ENCODE data around the gene RPS14.

DNA sequence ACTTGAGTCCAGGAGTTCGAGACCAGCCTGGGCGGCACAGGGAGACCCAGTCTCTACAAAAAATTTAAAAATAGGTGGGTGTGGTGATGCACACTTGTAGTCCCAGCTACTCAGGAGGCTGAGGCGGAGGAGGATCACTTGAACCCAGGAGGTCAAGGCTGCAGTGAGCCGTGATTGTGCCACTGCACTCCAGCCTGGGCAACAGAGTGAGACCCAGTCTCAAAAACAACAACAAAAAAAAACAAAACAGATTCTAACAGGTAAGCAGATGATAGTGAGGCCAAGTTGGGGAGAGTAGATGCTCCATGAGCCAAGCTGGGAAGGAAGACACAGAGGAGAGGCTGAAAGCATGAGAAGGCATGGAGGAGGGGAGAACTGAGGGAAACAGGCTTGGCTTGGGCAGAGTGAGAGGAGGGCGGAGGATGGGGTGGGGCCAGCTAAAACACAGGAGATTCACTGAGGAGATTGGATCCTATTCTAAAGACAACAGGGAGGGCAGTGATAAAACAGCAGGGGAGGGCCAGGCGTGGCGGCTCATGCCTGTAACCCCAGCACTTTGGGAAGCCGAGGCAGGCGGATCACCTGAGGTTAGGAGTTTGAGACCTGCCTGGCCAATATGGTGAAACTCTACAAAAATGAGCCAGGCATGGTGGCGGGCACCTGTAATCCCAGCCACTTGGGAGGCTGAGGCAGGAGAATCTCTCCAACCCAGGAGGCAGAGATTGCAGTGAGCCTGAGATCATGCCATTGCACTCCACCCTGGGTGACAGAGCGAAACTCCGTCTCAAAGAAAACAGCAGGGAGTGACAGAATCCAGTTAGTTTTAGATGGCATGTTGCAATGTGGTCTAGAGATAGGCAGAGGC is 8.4 kb downstream of the RPS14 start:
- TF ChIP-seq, protein P1, sequence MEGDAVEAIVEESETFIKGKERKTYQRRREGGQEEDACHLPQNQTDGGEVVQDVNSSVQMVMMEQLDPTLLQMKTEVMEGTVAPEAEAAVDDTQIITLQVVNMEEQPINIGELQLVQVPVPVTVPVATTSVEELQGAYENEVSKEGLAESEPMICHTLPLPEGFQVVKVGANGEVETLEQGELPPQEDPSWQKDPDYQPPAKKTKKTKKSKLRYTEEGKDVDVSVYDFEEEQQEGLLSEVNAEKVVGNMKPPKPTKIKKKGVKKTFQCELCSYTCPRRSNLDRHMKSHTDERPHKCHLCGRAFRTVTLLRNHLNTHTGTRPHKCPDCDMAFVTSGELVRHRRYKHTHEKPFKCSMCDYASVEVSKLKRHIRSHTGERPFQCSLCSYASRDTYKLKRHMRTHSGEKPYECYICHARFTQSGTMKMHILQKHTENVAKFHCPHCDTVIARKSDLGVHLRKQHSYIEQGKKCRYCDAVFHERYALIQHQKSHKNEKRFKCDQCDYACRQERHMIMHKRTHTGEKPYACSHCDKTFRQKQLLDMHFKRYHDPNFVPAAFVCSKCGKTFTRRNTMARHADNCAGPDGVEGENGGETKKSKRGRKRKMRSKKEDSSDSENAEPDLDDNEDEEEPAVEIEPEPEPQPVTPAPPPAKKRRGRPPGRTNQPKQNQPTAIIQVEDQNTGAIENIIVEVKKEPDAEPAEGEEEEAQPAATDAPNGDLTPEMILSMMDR (IDR thresholded peaks at IDR 0.05), result no peak
- no peak for TF ChIP-seq EZH2 (IDR thresholded peaks at IDR 0.05)
